GM12878 (cell line): ENCODE measurements around the gene SIX5.

ENCODE experiments used
- CBX3 ChIP-seq: fragments of 200-600 bp; sonication (generic); IDR thresholded peaks from 2 replicates; pipeline ENCODE4 v1.6.1; 2016; ENCODE audit warnings: low read depth, borderline replicate concordance
- EZH2 ChIP-seq: IDR thresholded peaks from 2 replicates; pipeline ENCODE4 v1.6.1; 2012; ENCODE audit warnings: low read depth, mild to moderate bottlenecking, control low read depth, inconsistent platforms, low read length, borderline replicate concordance; ENCODE audit not compliant: control insufficient read depth
- POLR2A ChIP-seq: IDR thresholded peaks from 2 replicates; pipeline ENCODE4 v1.6.1; 2011; ENCODE audit warnings: low read depth, mild to moderate bottlenecking, low read length
- TF ChIP-seq, protein P1 (sequence below): fragments of 450-650 bp; IDR thresholded peaks from 2 replicates; pipeline ENCODE4 v1.6.1; 2016; ENCODE audit warnings: mild to moderate bottlenecking
- TF ChIP-seq, protein P2 (sequence below): fragments of 450-650 bp; IDR thresholded peaks from 2 replicates; pipeline ENCODE4 v1.6.1; 2016; ENCODE audit warnings: mild to moderate bottlenecking, moderate library complexity, borderline replicate concordance
- TF ChIP-seq, protein P3 (sequence below): fragments of 450-650 bp; formaldehyde crosslinking; IDR thresholded peaks from 2 replicates; pipeline ENCODE4 v1.5.0; 2022; ENCODE audit warnings: mild to moderate bottlenecking, missing genetic modification characterization

DNA sequence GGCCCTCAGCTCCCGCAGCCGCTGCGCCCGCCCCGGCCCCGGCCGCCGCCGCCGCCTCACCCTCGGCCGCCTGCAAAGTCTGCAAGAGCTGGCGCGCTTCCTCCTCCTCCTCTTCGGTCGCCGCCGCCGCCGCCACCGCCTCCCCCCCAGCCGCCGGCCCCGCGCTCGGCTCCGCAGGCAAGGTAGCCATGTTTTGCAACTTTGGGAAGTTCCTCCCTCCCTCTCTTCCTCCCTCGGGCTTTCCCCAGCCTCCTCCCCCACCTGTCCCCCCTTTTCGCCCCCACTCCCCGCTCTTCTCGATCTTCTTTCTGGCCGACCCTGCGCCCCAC is 433 bp downstream of the SIX5 start:
- TF ChIP-seq, protein P1, sequence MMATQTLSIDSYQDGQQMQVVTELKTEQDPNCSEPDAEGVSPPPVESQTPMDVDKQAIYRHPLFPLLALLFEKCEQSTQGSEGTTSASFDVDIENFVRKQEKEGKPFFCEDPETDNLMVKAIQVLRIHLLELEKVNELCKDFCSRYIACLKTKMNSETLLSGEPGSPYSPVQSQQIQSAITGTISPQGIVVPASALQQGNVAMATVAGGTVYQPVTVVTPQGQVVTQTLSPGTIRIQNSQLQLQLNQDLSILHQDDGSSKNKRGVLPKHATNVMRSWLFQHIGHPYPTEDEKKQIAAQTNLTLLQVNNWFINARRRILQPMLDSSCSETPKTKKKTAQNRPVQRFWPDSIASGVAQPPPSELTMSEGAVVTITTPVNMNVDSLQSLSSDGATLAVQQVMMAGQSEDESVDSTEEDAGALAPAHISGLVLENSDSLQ = no peak
- TF ChIP-seq EZH2 (no peak), CBX3 (no peak), POLR2A (no peak)
- TF ChIP-seq, protein P2, sequence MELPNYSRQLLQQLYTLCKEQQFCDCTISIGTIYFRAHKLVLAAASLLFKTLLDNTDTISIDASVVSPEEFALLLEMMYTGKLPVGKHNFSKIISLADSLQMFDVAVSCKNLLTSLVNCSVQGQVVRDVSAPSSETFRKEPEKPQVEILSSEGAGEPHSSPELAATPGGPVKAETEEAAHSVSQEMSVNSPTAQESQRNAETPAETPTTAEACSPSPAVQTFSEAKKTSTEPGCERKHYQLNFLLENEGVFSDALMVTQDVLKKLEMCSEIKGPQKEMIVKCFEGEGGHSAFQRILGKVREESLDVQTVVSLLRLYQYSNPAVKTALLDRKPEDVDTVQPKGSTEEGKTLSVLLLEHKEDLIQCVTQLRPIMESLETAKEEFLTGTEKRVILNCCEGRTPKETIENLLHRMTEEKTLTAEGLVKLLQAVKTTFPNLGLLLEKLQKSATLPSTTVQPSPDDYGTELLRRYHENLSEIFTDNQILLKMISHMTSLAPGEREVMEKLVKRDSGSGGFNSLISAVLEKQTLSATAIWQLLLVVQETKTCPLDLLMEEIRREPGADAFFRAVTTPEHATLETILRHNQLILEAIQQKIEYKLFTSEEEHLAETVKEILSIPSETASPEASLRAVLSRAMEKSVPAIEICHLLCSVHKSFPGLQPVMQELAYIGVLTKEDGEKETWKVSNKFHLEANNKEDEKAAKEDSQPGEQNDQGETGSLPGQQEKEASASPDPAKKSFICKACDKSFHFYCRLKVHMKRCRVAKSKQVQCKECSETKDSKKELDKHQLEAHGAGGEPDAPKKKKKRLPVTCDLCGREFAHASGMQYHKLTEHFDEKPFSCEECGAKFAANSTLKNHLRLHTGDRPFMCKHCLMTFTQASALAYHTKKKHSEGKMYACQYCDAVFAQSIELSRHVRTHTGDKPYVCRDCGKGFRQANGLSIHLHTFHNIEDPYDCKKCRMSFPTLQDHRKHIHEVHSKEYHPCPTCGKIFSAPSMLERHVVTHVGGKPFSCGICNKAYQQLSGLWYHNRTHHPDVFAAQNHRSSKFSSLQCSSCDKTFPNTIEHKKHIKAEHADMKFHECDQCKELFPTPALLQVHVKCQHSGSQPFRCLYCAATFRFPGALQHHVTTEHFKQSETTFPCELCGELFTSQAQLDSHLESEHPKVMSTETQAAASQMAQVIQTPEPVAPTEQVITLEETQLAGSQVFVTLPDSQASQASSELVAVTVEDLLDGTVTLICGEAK = no peak
- TF ChIP-seq, protein P3, sequence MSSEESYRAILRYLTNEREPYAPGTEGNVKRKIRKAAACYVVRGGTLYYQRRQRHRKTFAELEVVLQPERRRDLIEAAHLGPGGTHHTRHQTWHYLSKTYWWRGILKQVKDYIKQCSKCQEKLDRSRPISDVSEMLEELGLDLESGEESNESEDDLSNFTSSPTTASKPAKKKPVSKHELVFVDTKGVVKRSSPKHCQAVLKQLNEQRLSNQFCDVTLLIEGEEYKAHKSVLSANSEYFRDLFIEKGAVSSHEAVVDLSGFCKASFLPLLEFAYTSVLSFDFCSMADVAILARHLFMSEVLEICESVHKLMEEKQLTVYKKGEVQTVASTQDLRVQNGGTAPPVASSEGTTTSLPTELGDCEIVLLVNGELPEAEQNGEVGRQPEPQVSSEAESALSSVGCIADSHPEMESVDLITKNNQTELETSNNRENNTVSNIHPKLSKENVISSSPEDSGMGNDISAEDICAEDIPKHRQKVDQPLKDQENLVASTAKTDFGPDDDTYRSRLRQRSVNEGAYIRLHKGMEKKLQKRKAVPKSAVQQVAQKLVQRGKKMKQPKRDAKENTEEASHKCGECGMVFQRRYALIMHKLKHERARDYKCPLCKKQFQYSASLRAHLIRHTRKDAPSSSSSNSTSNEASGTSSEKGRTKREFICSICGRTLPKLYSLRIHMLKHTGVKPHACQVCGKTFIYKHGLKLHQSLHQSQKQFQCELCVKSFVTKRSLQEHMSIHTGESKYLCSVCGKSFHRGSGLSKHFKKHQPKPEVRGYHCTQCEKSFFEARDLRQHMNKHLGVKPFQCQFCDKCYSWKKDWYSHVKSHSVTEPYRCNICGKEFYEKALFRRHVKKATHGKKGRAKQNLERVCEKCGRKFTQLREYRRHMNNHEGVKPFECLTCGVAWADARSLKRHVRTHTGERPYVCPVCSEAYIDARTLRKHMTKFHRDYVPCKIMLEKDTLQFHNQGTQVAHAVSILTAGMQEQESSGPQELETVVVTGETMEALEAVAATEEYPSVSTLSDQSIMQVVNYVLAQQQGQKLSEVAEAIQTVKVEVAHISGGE = no peak
